Adrenal gland (tissue), 5 donors: ENCODE measurements around the gene FXYD4.

Source experiments
- POLR2A ChIP-seq, 2 donors: fragments of 450-650 bp; IDR thresholded peaks; one replicate each; pipeline ENCODE4 v1.6.1; 2017; ENCODE audit warnings: antibody characterized with exemption in 2 of 2, mild to moderate bottlenecking in 2 of 2, moderate library complexity in 1 of 2
- TF ChIP-seq, protein P1 (sequence below), 6 experiments: fragments of 450-650 bp in 4 of 6; fragments of 200-600 bp in 2 of 6; sonication (generic) in 1 of 6; IDR thresholded peaks; 1 replicate in 5 of 6; 2 replicates in 1 of 6; pipeline versions ENCODE4 v1.5.1 to v1.8.0; 2016 to 2021; ENCODE audit warnings: antibody characterized with exemption in 6 of 6, mild to moderate bottlenecking in 2 of 6, moderate library complexity in 1 of 6
- donor health status: DM: no; HTN: no; CAD: no.

DNA sequence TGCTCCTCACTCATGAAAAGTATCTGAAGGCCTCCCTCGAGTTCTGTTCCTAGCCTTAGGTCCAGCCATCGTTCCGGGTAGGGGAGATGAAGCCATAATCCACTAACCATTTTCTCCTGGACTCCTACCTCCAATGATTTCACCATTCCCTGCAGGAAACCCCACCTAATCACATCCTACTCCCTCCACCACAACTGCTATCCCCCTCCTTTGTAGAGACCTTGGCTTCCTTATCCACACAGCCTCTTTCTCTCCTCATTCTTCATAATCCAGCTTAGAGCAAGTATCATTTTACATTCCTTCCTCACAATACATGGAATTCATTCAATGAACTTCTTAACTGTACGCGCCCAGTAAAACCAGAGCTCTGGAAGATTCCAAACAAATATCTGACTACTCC lies 18.9 kb downstream of the FXYD4 start:
- TF ChIP-seq, protein P1, sequence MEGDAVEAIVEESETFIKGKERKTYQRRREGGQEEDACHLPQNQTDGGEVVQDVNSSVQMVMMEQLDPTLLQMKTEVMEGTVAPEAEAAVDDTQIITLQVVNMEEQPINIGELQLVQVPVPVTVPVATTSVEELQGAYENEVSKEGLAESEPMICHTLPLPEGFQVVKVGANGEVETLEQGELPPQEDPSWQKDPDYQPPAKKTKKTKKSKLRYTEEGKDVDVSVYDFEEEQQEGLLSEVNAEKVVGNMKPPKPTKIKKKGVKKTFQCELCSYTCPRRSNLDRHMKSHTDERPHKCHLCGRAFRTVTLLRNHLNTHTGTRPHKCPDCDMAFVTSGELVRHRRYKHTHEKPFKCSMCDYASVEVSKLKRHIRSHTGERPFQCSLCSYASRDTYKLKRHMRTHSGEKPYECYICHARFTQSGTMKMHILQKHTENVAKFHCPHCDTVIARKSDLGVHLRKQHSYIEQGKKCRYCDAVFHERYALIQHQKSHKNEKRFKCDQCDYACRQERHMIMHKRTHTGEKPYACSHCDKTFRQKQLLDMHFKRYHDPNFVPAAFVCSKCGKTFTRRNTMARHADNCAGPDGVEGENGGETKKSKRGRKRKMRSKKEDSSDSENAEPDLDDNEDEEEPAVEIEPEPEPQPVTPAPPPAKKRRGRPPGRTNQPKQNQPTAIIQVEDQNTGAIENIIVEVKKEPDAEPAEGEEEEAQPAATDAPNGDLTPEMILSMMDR (IDR thresholded peaks at IDR 0.05), result no peak
- TF ChIP-seq POLR2A (IDR thresholded peaks at IDR 0.05), result no peak
